K562 (cell line): ENCODE measurements around the gene ZNHIT2. TPM values are rescaled to one million over a fixed set of nuclear protein-coding genes. Genes with fewer than 3 reads are reported as not detected.

Experiments
- ATAC-seq: fragments of 200-7000 bp; cut with Tn5 transposase; 3 replicates; pipeline ENCODE4 v1.9.1; 2020; ENCODE audit warnings: moderate library complexity
- BruUV-seq: library from RNA; stranded (reverse); fragments of 400-500 nt; replicated peaks from 2 replicates; lab custom pipeline; 2021; lab: Mats Ljungman, UMichigan
- CTCF ChIA-PET: fragments of 300-600 bp; formaldehyde crosslinking; extraction: SDS; loops from one replicate; lab custom pipeline; 2021; ENCODE audit warnings: low intra/inter-chr PET ratio; lab: Yijun Ruan, JAX
- POLR2A ChIA-PET: fragments of 300-600, 350-650 bp; sonication (Branson Sonifier 250); formaldehyde crosslinking; extraction: SDS; loops from one replicate; lab custom pipeline; 2021; ENCODE audit warnings: antibody characterized with exemption, inconsistent platforms; lab: Yijun Ruan, JAX
- DNase-seq, 4 experiments: peaks; one replicate each; pipeline versions ENCODE4 v3.0.0 to v3.0.0-alpha.2; 2011 to 2018; ENCODE audit warnings: low spot score in 3 of 4, mixed read lengths in 3 of 4; ENCODE audit errors: extremely low read depth in 1 of 4
- FAIRE-seq: peaks from 2 replicates; lab custom pipeline; 2011; peaks lifted over from hg19 to GRCh38; lab: Jason Lieb, UNC
- H2AFZ ChIP-seq: 2 replicates; pipeline ENCODE4 v1.6.0; 2011; ENCODE audit warnings: low read depth, low read length, control low read depth, inconsistent platforms
- H3K27ac ChIP-seq: fragments of 200-600 bp; 3 replicates; pipeline ENCODE4 v1.8.0; 2011; ENCODE audit warnings: low read depth, mild to moderate bottlenecking, control low read depth, inconsistent platforms, low read length, moderate library complexity, mixed read lengths; ENCODE audit errors: extremely low read depth
- H3K27me3 ChIP-seq, 2 experiments: fragments of 300-600 bp in 1 of 2; 2 replicates in 1 of 2; 3 replicates in 1 of 2; pipeline versions ENCODE4 v1.6.0 to v1.8.0; 2011; ENCODE audit warnings: inconsistent platforms in 2 of 2, low read length in 2 of 2, mild to moderate bottlenecking in 1 of 2, mixed read lengths in 1 of 2, moderate library complexity in 1 of 2; ENCODE audit not compliant: control insufficient read depth in 2 of 2, insufficient read depth in 2 of 2
- H3K36me3 ChIP-seq: fragments of 300-600 bp; 3 replicates; pipeline ENCODE4 v1.8.0; 2011; ENCODE audit warnings: mild to moderate bottlenecking, low read length, inconsistent platforms; ENCODE audit not compliant: control insufficient read depth, insufficient read depth
- H3K4me1 ChIP-seq, 2 experiments: fragments of 200-600 bp in 1 of 2; replicated peaks in 1 of 2; 2 replicates in 1 of 2; 3 replicates in 1 of 2; pipeline versions ENCODE4 v1.5.1 to v1.8.0; 2011; ENCODE audit warnings: inconsistent platforms in 2 of 2, low read length in 2 of 2, mild to moderate bottlenecking in 1 of 2, mixed read lengths in 1 of 2, moderate library complexity in 1 of 2; ENCODE audit not compliant: control insufficient read depth in 2 of 2, insufficient read depth in 2 of 2
- H3K4me2 ChIP-seq: 2 replicates; pipeline ENCODE4 v1.6.1; 2011; ENCODE audit warnings: low read length, control low read depth, inconsistent platforms, mixed read lengths; ENCODE audit not compliant: insufficient read depth
- H3K4me3 ChIP-seq: fragments of 200-600 bp; sonication (generic), shearing (Covaris generic); 2 replicates; pipeline ENCODE4 v1.5.1; 2016; ENCODE audit warnings: control low read depth, inconsistent platforms
- H3K79me2 ChIP-seq: fragments of 200-600 bp; 3 replicates; pipeline ENCODE4 v1.8.0; 2011; ENCODE audit warnings: low read length, inconsistent platforms; ENCODE audit not compliant: control insufficient read depth, insufficient read depth
- H3K9ac ChIP-seq, 2 experiments: 2 replicates each; pipeline versions ENCODE4 v1.6.0 to v1.6.1; 2011; ENCODE audit warnings: low read depth in 2 of 2, low read length in 2 of 2, control low read depth in 1 of 2, inconsistent platforms in 1 of 2, mild to moderate bottlenecking in 1 of 2, mixed read lengths in 1 of 2; ENCODE audit not compliant: insufficient read depth in 1 of 2
- H3K9me1 ChIP-seq: one replicate; pipeline ENCODE4 v1.6.0; 2011; ENCODE audit warnings: inconsistent platforms, mild to moderate bottlenecking, low read length, moderate library complexity; ENCODE audit not compliant: control insufficient read depth, insufficient read depth
- H3K9me3 ChIP-seq: replicated peaks from 2 replicates; pipeline ENCODE4 v1.5.1; 2011; ENCODE audit warnings: low read depth, low read length, inconsistent platforms; ENCODE audit not compliant: control insufficient read depth, insufficient read depth
- H4K20me1 ChIP-seq: replicated peaks from 2 replicates; pipeline ENCODE4 v1.6.1; 2011; ENCODE audit warnings: low read length, inconsistent platforms, mixed read lengths; ENCODE audit not compliant: control insufficient read depth, insufficient read depth
- EWSR1 ChIP-seq: fragments of 450-650 bp; IDR thresholded peaks from 2 replicates; pipeline ENCODE4 v1.6.1; 2018; ENCODE audit warnings: borderline replicate concordance, mild to moderate bottlenecking, low read depth, moderate library complexity; ENCODE audit not compliant: partially characterized antibody
- IFI16 ChIP-seq: fragments of 250-450 bp; sonication (Bioruptor Pico); IDR thresholded peaks from 2 replicates; pipeline ENCODE4 v2.1.2; 2022; ENCODE audit warnings: mild to moderate bottlenecking, inconsistent platforms
- ILF3 ChIP-seq: fragments of 450-650 bp; IDR thresholded peaks from 2 replicates; pipeline ENCODE4 v1.6.1; 2018; ENCODE audit warnings: antibody characterized with exemption, mild to moderate bottlenecking, moderate library complexity, borderline replicate concordance
- JUND ChIP-seq, 2 experiments: IDR thresholded peaks; 2 replicates in 1 of 2; 3 replicates in 1 of 2; pipeline ENCODE4 v1.6.1; 2011; ENCODE audit warnings: borderline replicate concordance in 2 of 2, low read depth in 2 of 2, low read length in 2 of 2, improper control_type of control experiment in 1 of 2, missing biosample characterization in 1 of 2, missing genetic modification characterization in 1 of 2, missing genetic modification reagents in 1 of 2
- KDM1A ChIP-seq, 2 experiments: fragments of 450-650 bp; IDR thresholded peaks; 2 replicates each; pipeline ENCODE4 v1.6.1; 2016; ENCODE audit warnings: mild to moderate bottlenecking in 2 of 2
- MCM7 ChIP-seq, 2 experiments: fragments of 450-650 bp; IDR thresholded peaks; 2 replicates each; pipeline ENCODE4 v1.6.1; 2016 to 2018
- MIER1 ChIP-seq: fragments of 450-650 bp; IDR thresholded peaks from 2 replicates; pipeline ENCODE4 v1.6.1; 2016; ENCODE audit warnings: antibody characterized with exemption, mild to moderate bottlenecking, low read depth
- NCOR1 ChIP-seq: fragments of 450-650 bp; IDR thresholded peaks from 2 replicates; pipeline ENCODE4 v1.6.1; 2016; ENCODE audit warnings: mild to moderate bottlenecking, moderate library complexity
- POLR2G ChIP-seq: fragments of 200-400 bp; formaldehyde crosslinking; IDR thresholded peaks from 2 replicates; pipeline ENCODE4 v1.6.1; 2017; ENCODE audit warnings: low read depth, mild to moderate bottlenecking, antibody characterized with exemption, low read length, moderate library complexity
- SMAD4 ChIP-seq: fragments of 250-450 bp; sonication (Bioruptor Pico); conservative IDR thresholded peaks from 2 replicates; pipeline ENCODE4 v1.8.0; 2021; ENCODE audit warnings: inconsistent platforms, mild to moderate bottlenecking, moderate library complexity
- TARDBP ChIP-seq: fragments of 450-650 bp; IDR thresholded peaks from 2 replicates; pipeline ENCODE4 v1.6.1; 2016
- THRAP3 ChIP-seq: fragments of 450-650 bp; IDR thresholded peaks from 2 replicates; pipeline ENCODE4 v1.6.1; 2016; ENCODE audit warnings: mild to moderate bottlenecking, inconsistent platforms, borderline replicate concordance
- WGBS: fragments of 100-300 bp; shearing (Covaris generic); methylation state at CpG from one replicate; pipeline ENCODE4 v1.1.6; 2016; ENCODE audit warnings: low coverage, mixed read lengths; ENCODE audit not compliant: insufficient coverage; ENCODE audit errors: missing lambda C conversion rate; 5-methylcytosine and 5-hydroxymethylcytosine counted together
- in situ Hi-C: fragments of 300-500 bp; cut with MboI; formaldehyde crosslinking; loops from 4 replicates; pipeline ENCODE4 v1.15.0; 2018; ENCODE audit warnings: inconsistent platforms, mixed read lengths
- intact Hi-C: fragments of 100-400 bp; cut with micrococcal nuclease; formaldehyde crosslinking; loops from 2 replicates; pipeline ENCODE4 v1.14.2; 2022
- polyA plus RNA-seq, 8 experiments: library from polyadenylated mRNA; depleted of rRNA in 4 of 8; stranded (reverse) in 5 of 8; unstranded in 3 of 8; fragments of >200 nt; fragmentation: Nextera tagmentation in 2 of 8; fragmentation: Illumina TruSeq in 1 of 8; extraction: Ambion mirVana in 2 of 8; extraction: Trizol in 1 of 8; gene quantifications; 2 replicates each; pipeline versions ENCODE4 v1.2.1 to v1.2.3, GENCODE V29; 2011 to 2014; ENCODE audit warnings: inconsistent platforms in 1 of 8, missing spikeins in 1 of 8
- total RNA-seq, 7 experiments: library from RNA; depleted of rRNA in 6 of 7; stranded (reverse); fragments of >200 nt in 6 of 7; fragmentation: Illumina TruSeq in 2 of 7; extraction: Trizol in 2 of 7; gene quantifications; 2 replicates each; pipeline versions ENCODE4 v1.2.1 to v1.2.3, GENCODE V29; 2011 to 2021; ENCODE audit warnings: low replicate concordance in 1 of 7
- TF ChIP-seq, protein P1 (sequence below), 2 experiments: fragments of 450-650 bp; IDR thresholded peaks; 2 replicates each; pipeline ENCODE4 v1.6.1; 2018; ENCODE audit warnings: mild to moderate bottlenecking in 2 of 2, low read depth in 1 of 2; ENCODE audit not compliant: partially characterized antibody in 2 of 2
- TF ChIP-seq, protein P2 (sequence below): fragments of 450-650 bp; formaldehyde crosslinking; IDR thresholded peaks from 2 replicates; pipeline ENCODE4 v1.4.0; 2022; ENCODE audit warnings: missing genetic modification characterization

Gene ZNHIT2
- total and polyA plus RNA-seq, 9 of the 15 experiments (the other 6 are each of a cell fraction or from before 2014, with no cell fraction given), result 0.08 to 39.0 (median 2.5) TPM

DNA sequence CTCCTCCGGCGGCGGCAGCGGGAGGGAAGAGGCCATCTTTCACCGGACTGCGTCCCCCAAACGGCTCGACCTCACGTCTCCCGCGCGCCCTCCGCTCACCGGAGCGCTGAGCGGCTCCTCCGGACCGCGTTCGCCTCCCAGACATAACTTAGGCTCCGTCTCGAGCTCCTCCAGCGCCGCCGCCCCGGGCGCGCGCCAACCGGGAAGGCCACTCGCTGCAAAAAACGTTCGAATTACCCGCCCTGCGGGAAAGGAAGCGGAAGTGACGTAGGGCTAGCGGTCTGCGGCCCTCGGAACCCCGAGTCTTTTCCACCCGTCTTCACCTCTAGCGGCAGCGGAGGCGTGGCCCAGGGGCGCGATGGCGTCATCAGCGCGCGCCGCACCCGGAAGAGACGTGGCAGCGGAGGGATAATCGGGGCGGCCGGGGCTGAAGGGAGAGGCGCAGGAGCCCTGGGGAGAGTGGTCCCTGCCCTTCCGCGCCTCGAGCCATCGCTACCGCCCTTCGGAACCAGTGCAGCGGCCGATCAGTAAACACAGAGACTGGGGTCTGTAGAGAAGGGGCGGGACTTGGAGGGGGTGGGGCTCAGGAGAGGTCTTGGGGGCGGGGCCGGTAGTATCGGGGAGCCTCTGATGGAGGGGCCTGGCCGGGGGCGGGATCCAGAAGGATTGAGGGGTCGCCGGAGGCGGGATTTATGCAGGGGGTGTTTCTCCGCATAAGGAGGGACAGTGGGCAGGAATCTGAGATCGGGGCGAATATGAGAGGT, 33.5 kb downstream of the ZNHIT2 start, which contains the start of the genes CDCA5 and ZFPL1:
Gene CDCA5 (minus strand): TSS at position 207 of the 764 bp plus-strand sequence. CDS start 62 bp downstream, at position 145.
Gene ZFPL1 (plus strand): TSS at position 389 of the 764 bp plus-strand sequence. CDS start 477 bp downstream, outside the sequence.
- under 1% methylated on average over 62 of the region's 79 CpGs for WGBS
- BruUV-seq, result no TSS peak
- H3K27me3 ChIP-seq, result no peaks in the 10 kb centered on the region; a peak in 1 of 5 replicates
- ATAC-seq, result peak; percentile 93
- peak; percentile 97 to 98 (median 97) for DNase-seq
- H3K4me1 ChIP-seq, result peaks cover 20 to 22% of the 10 kb centered on the region in 2 experiments
- ChIA-PET CTCF (interaction anchor here (1.4 kb wide), 1 partner anchor 71 kb away, joined by 3 read pairs; no protein-coding TSS in a partner anchor), POLR2A (interaction anchor here (0.7 to 1.8 kb wide), 5 partner anchors 8 to 58 kb away, joined by 3 to 7 read pairs (median 4); partner anchors contain the start of gene SNX15)
- no peaks in the 10 kb centered on the region for H3K9me1 ChIP-seq
- H3K9ac ChIP-seq, result peak within 1 kb of the TSS; percentile 96
- H2AFZ ChIP-seq, result peak within 1 kb of the TSS; percentile 89
- in situ Hi-C loops, result no loop called here
- H3K9me3 ChIP-seq, result no peaks in the 10 kb centered on the region
- peak within 1 kb of the TSS; percentile 81 for H3K4me3 ChIP-seq
- H4K20me1 ChIP-seq, result no peaks in the 10 kb centered on the region; the same call in 1 of the 2 replicates
- H3K27ac ChIP-seq, result peak within 1 kb of the TSS; percentile 90
- peaks cover 58% of the 10 kb centered on the region for H3K79me2 ChIP-seq
- peak within 1 kb of the TSS; percentile 98 for H3K4me2 ChIP-seq
- intact Hi-C loops, result loop anchor here (5.0 kb wide), 1 partner anchor 57 kb away; the partner anchor contains the start of gene SNX15
- FAIRE-seq, result peak; percentile 96
- peaks cover 82% of the 10 kb centered on the region for H3K36me3 ChIP-seq
- peak; percentile 87 for TF ChIP-seq JUND (IDR thresholded peaks at IDR 0.05; ENCODE audit: borderline replicate concordance, low read depth, low read length)
- peak; percentile 54; the same call in 1 of the 3 replicates for TF ChIP-seq JUND (tag; IDR thresholded peaks at IDR 0.05; ENCODE audit: borderline replicate concordance, low read depth, low read length)
- TF ChIP-seq MIER1, result no peak
- peak; percentile 13; the same call in 1 of the 2 replicates for TF ChIP-seq TARDBP
- TF ChIP-seq SMAD4 (CRISPR knock-in tag), result peak; percentile 77
- no peak for TF ChIP-seq THRAP3
- TF ChIP-seq EWSR1, result no peak
- TF ChIP-seq POLR2G, result peak; percentile 96
- TF ChIP-seq IFI16 (CRISPR knock-in tag), result no peak
- TF ChIP-seq, protein P1, sequence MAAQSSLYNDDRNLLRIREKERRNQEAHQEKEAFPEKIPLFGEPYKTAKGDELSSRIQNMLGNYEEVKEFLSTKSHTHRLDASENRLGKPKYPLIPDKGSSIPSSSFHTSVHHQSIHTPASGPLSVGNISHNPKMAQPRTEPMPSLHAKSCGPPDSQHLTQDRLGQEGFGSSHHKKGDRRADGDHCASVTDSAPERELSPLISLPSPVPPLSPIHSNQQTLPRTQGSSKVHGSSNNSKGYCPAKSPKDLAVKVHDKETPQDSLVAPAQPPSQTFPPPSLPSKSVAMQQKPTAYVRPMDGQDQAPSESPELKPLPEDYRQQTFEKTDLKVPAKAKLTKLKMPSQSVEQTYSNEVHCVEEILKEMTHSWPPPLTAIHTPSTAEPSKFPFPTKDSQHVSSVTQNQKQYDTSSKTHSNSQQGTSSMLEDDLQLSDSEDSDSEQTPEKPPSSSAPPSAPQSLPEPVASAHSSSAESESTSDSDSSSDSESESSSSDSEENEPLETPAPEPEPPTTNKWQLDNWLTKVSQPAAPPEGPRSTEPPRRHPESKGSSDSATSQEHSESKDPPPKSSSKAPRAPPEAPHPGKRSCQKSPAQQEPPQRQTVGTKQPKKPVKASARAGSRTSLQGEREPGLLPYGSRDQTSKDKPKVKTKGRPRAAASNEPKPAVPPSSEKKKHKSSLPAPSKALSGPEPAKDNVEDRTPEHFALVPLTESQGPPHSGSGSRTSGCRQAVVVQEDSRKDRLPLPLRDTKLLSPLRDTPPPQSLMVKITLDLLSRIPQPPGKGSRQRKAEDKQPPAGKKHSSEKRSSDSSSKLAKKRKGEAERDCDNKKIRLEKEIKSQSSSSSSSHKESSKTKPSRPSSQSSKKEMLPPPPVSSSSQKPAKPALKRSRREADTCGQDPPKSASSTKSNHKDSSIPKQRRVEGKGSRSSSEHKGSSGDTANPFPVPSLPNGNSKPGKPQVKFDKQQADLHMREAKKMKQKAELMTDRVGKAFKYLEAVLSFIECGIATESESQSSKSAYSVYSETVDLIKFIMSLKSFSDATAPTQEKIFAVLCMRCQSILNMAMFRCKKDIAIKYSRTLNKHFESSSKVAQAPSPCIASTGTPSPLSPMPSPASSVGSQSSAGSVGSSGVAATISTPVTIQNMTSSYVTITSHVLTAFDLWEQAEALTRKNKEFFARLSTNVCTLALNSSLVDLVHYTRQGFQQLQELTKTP (IDR thresholded peaks at IDR 0.05; ENCODE audit: low read depth in 1 of 2, partially characterized antibody in 2 of 2), result no peak
- TF ChIP-seq NCOR1, result no peak; the same call in 1 of the 2 replicates
- TF ChIP-seq KDM1A (IDR thresholded peaks at IDR 0.05), result no peak
- TF ChIP-seq MCM7 (IDR thresholded peaks at IDR 0.05), result no peak
- TF ChIP-seq ILF3, result no peak
- TF ChIP-seq, protein P2, sequence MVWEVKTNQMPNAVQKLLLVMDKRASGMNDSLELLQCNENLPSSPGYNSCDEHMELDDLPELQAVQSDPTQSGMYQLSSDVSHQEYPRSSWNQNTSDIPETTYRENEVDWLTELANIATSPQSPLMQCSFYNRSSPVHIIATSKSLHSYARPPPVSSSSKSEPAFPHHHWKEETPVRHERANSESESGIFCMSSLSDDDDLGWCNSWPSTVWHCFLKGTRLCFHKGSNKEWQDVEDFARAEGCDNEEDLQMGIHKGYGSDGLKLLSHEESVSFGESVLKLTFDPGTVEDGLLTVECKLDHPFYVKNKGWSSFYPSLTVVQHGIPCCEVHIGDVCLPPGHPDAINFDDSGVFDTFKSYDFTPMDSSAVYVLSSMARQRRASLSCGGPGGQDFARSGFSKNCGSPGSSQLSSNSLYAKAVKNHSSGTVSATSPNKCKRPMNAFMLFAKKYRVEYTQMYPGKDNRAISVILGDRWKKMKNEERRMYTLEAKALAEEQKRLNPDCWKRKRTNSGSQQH (CRISPR knock-in tag), result 0 out of 2 replicates have a peak, but pooled peaks have one; percentile 19
